NCI-H1105 treated with DMSO at 0.1 percent for 48 hours (cell line): ENCODE measurements around the gene TEAD1.
A peak's percentile ranks its signal among the peaks of the same experiment; 100 is the strongest.

Experiments
- DNase-seq: peaks from one replicate; lab custom pipeline; 2025; lab: John Stamatoyannopoulos, UW

TEAD1 gene

DNA sequence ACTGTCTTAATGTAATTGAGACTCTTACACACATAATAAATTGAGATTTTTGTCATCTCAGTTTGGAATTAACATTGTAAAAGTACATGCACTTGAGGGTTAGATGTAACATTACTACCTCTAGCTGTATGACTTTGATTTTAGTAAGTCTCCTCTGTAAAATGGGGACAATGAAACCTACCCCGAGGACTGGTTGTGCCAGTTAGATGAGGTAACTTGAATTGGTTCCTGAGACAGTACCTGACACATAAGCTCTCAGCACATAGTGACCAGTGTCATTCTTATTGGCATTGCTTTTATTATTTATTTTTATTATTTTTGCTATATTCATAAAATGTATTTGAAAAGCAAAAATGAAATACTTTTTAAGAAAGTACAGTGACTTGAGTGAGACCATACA, 114.8 kb downstream of the TEAD1 start:
- DNase-seq: no peak

DNA sequence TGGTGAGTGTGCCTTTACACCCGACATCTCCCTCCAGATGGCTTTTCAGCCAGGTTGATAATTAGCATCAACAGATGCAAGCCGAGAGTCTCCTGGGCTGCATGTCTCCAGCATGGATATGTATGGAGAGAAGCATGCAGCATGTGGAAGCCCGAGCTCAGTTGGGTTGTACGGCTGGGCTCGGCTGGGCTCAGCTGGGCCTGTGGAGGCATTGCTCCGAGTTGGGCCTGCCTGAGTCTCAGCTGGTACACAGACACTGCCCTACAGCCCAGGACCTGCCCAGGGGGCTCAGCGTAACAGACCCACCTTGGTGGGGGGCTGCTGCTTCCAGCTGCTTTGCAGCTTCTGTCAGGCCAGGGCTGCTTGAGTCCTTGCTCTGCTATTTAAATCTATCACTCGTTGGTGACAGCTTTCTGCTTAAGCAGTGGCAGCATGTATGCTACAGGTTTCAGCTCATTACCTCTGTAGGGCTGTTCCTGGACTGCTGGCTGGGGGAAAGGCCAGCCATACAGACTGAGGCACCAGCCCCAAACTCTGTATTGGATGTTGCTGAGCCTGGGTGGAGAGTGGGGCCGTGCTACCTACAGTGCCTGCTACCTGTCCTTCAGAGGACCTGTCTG, 115.5 kb downstream of the TEAD1 start:
- no peak for DNase-seq

DNA sequence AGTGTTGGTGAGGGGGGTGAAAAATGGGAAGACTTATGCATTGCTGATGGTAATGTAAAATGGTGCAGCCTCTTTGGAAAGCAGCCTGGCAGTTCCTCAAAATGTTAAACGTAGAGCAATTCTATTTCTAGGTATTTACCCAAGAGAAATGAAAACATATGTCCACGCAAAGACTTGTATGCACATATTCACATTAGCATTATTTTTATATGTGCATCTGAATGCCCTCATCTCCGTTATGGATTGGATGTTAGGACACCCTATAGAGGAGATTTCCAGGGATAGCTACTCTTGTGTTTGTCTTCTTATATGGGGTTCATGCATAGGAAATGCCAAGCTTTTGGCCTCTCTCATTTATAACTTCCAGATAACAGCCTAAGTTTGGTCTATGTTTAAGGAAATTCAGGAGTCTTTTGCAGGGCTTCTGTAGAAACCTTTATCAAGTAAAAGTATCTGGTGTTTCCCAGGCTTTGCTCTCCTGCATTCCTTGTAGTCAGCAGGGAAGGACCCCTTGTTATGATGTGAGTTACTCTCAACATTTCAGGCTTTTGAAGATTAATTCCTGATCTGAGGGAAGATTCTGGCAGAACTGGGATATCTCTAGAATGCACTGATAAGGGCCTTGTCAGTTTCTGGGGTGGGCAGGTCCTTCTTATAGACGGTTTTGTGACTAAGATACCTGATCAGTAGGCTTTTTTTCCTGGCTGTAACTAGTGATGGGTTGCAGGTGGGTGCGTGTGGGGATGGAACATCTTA, 116.8 kb downstream of the TEAD1 start:
- DNase-seq: no peak

DNA sequence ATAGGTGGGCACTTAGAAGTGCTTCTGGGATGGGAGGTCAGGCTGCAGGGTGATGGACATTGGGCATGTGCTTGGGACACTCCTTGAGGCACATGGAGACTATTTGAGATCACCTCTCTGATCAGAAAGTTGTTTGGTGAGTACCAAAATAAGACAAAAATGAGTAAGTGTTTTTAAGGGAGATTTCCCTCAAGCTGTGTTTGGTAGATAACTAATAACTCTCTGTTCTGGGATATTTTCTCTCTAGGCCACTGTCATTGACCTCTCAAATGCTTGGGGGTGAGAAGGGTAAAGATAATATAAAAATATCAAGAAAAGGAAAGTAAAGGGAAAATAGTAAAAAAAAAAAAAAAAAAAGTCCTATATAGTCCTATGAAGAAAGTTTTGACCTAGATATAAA, 117.8 kb downstream of the TEAD1 start:
- DNase-seq: no peak

DNA sequence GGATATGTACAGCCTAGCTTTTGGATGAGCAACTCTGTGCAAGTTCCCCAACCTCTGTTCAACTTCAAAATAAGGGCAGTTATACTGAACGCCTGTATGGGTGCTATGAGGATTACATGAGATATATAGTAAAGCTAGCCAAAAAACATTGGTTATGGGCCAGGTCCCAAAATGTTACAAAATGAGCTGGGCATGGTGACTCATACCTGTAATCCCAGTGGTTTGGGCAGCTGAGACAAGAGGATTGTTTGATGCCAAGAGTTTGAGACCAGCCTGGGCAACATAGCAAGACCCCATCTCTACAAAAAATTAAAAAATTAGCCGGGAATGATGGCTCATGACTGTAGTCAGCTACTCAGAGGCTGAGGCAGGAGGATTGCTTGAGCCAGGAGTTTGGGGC, 118.4 kb downstream of the TEAD1 start:
- DNase-seq: no peak

DNA sequence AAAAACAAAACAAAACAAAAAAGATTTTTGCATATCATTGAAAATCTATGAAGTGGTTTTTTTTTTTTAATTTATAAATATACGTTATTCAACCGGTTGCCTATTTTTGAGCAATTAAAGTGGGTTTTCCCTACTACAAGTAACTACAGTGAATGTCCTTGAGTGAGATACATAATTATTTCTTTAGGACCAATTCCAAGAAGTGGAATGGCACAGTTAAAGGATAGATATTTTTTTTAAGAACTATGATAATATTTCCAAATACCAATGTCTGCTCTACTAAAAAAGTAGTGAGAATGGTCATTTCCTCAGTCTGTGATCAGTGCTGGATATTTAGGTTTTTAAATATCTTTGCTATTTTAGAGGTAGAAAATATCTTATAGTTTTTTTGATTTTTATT, 118.8 kb downstream of the TEAD1 start:
- no peak for DNase-seq

DNA sequence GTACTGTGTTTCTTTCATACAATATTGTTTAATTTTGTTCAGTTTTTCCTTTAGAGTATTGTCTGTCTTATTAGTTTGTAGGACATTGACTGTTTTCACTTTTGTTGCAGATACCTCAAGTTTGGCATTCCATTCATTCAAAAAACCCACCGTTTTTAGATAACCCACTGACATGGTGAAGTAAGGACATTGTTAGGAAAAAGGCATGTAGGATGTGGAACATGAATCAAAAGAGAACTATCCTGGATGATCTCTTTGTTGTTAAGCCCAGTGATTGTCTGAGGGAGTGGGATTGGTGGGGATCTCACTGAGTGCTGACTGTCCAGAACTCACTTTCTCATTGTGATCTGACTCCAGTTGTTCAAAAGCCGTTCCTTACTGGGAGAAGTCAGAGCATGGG, 119.3 kb downstream of the TEAD1 start:
- DNase-seq: no peak

DNA sequence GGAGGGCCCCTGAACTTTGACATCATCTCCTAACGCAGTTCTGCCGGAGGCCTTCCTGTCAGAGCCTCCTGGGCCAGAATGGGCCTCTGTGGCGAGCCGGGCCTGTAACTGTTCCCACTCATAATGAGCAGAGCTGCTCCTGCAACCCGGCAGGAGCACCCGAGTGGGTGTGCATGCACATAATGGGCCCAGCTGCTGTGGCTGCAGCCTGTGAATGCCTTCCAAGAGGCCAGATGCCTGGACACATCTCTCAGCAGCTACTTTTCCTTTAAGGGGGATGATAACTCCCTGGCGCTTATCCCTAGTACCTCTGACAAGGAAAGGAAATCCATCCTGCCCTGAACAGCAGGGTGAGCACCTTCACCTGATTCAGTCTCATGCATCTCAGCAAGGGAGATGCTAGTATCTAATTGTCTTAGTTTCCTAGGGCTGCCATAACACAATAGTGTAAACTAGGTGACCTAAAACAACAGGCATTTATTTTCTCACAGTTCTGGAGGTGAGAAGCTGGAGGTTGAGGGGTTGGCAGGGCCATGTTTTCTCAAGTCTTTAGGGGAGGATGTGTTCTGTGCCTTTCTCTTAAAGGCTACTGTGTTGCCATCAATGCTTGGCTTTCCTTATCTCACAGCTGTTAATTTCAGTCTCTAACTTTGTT, 120.5 kb downstream of the TEAD1 start:
- DNase-seq: no peak

DNA sequence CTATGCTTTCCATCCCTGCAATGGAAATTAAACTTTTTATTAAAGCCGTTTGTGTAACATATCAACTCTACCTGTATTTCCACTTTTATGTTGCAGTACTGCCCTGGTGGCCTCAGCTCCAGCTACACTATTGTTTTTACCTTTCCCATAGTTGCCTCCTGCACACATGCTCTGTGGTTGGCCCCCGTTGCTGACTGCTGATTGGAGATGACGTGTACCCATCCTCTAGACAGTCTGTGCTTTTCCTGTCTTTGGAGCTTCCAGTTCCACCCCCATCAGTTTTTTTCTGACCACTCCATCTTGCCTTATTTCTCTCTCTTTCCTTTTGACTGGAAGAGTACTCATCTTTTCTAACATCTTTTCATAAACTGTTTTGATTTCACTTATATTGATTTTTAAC, 123.8 kb downstream of the TEAD1 start:
- DNase-seq: no peak

DNA sequence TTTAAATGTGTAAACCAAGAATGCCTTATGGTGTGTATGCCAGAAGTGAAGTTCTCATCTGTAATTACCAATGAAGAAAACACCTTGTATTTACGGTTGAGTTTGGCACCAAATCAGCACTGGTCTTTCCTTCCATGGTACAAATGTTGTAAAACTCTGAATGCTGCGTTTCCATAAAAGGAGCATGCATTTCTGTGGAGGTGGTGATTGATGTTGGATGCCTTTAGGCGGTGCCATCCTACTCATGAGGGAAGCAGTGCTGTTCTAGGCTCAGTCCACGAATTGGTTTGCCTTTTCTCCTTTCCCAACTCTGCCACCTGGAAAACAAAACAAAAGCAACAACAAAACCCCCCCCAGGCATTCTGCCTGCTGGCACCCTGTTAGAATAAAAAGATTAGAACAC, 124.4 kb downstream of the TEAD1 start:
- DNase-seq: peak; percentile 60

DNA sequence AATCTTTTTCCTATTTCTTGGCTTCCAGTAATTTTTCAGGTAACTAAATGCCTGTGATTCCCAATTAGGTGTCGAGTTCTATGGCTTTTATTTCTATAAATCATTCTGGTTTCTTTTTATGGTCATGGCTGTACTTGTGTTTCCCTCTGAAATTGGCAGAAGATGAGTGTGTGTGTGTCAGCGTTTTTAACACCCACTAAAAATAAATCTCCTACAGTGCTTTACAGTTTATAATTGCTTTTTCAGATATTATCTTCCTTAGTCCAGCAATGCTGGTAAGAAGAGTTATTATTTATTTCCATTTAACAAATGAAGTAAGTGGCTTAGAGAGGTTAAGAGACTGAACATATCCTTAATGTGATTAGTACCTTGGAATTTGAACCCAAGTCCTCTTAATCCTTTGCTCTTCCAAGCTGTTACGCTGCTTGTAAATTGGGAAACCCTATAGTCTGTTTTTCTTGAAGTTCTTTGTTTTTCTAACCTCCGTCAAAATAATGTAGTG, 125.2 kb downstream of the TEAD1 start:
- peak; percentile 78 for DNase-seq

DNA sequence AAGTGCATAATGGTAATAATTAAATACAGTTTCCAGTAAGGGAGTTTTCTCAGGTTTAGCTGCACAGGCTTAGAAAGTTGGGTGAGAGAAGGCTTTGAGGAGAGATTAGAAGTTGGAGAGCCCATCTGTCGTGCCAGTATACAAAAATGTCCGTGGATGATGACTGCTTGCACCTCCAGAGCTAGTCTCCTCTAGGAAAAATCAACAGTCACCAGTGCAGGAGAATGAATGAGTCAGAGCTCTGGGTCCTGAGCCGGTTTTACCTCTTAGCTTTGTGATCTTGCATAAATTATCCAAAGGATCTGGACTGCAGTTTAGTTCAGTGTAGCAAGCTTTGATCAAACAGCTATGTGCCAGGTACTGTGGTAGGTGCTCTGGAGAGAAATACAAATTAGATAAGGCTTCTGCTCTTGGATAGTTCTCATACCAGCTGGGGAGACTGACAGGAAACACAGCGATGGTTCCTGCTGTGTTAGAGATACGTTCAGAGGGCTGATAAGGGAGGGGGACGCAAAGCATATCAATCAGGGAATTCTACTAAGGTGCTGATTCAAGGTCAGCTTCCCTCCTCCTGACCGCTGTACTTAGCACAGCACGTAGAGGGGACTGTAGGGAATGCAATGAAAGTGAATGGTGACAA, 125.9 kb downstream of the TEAD1 start:
- DNase-seq: peak; percentile 57

DNA sequence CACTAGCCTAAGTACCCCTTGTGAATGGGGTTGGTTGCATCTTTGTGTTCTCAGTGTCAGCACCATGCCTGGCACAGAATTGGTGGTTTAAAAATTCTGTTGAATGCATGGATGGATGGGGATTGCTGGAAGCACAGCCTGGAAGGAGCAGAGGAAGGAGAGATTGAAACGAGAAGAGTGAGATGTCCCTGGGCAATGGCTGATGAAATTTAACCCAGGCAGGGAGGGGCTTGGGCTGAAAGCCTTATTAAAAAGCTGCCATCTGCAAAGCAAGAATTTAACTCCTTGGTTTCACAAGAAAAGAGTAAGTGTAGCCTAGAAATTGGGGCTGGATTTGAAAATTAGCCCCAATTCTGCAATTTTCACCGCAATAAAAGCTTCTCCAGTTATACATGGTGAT, 126.7 kb downstream of the TEAD1 start:
- DNase-seq: peak; percentile 33

DNA sequence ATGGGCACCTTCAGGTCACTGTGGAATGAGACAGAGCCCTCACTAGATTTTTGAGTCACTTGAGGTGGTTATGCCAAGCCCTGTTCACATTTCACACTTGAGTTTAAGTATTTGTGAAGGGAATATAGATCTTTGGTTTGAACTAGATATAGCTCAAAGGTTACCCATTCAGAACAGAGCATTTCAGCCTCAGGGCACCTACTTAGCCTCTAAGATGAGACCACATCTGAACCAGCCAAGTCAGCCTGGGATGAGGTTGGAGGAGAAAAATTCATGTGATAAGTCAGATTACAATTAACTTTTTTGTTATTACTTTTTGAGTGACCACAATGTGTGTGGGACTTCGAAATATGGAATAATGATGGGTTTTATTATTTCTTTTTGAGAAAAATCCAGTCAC, 127.8 kb downstream of the TEAD1 start:
- DNase-seq: no peak

DNA sequence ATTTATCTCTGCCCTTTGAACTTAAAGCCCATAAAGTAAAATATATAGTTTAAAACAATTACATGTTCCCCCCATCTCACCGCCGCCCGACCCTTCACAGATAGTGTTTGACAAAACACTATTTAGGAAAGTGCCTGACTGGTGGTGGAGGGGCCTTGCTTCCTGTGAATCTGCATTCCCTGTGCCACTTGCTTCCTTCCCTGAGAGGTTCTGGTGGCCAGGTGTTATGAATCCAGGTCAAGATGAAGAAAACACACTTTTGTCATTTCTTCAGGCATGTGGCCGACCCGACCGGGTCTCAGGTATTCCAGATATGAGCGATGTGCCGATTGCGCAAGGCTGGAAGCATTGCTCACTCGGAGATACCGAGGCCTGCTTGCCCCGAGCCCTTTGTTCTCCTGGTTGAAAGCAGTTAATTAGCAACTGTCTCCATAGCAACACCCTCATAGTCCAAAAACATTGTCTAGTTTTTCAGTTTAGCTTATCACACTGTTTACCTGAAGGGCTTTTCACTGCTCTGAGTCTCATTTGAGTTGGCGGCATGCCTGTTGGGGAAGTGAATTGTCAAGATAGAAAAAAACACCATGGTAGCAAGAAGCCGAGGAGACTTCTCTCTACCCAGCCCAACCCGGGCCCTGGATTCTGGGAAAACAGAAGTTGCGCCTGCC, 128.3 kb downstream of the TEAD1 start:
- DNase-seq: peak; percentile 100

DNA sequence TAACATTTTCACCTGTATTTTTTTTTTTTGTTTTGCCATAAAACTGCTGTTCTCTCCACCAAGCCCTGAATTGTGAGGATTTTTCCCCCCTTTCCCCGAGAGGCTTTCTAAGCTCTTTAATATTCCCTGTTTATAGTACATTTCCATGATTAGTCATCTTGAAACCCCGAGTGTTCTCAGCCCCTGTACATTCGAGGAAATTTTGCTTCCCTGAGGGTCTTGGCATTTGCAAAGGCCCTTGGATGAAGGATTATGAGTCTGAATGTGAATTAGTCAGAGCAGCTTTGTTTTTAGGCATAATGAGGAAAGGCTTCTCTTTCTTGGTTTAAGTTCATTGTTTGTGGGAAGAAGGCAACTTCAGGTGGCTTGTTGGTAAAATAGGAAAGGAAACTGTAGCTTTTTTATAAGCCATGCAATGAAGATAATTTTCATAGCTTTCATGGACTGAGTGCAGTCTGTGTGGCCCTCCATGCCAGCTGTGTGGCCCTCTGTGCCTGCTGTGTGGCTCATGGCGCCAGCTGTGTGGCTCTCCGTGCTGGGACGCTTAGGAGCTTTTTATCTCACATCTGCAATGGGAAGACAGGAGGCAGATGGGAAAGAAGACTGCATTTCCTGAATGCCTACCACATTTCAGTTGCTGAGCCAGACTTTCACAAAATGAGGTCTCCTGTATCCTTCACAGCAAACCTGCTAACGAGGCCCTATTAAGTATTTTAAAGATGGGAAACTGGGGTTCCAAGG, 129.0 kb downstream of the TEAD1 start:
- no peak for DNase-seq

DNA sequence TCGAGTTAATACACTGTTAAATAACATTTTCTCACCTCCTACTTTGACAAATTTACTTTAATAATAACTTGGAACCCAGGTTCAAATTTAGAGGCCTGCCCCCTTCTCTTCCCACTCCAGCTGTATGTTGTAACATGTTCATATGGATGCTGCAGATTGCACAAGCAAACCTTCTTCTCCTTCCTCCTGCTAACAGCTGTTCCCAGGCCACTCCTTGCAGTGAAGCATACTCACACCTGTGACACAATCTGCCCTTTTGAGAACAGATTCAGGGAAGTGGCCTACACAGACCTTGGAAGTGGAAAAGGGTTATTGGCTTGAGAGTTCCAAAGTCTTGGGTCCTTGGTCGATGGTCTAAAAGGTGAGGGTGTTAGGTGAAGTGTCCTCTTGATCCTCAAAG, 131.9 kb downstream of the TEAD1 start:
- DNase-seq: no peak

DNA sequence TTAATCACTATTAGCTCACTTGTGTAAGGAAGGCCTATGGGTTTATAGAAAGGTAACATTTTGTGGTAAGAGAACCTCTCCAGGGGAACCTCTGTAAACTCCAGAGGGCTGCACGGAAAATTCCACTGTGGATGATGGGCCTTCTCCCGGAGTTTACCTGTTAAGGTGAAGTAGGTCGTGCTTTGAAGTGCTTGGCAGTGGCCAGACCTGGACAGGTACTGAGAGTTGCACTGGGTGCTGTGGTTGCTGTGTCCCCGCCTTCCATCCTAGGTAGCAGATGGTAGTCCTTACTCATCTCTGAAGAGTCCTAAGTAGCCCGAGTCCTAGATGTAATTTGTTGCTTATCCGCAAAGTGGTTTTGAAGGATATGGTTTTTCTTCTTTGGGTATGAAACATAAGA, 133.4 kb downstream of the TEAD1 start:
- no peak for DNase-seq

DNA sequence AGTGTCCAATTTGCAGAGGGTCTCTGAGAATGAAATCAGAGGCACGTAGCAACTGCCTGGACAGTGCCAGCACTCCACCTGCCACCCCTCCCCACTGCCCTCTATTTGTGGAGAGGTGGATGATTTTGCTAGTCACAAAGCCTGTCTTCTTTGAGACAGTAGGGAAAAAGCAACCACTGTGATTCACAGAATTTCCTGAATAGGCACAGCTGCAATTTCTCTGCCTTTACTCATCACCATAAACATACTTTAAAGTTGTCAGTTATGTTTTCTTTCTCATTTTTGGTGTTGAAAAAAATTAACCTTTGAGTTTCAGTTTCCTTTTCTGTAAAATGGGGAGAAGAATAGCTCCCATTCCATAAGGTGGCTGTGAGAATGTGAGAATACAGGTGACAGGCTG, 134.3 kb downstream of the TEAD1 start:
- DNase-seq: no peak

DNA sequence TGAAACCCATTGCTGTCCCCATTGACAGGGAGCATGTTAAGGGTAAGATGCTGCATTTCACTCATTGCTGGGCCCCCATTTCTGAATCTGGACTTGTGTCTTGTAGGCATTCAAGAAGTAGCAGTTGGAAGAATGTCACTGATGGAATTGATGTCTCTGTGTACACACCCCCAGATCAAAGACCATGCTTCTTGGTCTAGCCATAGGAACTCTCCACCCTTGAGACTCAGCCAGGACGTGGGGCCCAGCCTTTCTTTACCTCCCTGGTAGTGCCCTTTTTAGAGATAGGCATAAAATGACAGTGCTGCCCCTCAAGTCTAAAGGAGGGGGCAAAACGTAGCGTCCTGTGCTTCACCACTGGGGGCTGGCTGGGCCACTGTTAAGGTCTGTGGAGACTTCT, 135.1 kb downstream of the TEAD1 start:
- DNase-seq: no peak

DNA sequence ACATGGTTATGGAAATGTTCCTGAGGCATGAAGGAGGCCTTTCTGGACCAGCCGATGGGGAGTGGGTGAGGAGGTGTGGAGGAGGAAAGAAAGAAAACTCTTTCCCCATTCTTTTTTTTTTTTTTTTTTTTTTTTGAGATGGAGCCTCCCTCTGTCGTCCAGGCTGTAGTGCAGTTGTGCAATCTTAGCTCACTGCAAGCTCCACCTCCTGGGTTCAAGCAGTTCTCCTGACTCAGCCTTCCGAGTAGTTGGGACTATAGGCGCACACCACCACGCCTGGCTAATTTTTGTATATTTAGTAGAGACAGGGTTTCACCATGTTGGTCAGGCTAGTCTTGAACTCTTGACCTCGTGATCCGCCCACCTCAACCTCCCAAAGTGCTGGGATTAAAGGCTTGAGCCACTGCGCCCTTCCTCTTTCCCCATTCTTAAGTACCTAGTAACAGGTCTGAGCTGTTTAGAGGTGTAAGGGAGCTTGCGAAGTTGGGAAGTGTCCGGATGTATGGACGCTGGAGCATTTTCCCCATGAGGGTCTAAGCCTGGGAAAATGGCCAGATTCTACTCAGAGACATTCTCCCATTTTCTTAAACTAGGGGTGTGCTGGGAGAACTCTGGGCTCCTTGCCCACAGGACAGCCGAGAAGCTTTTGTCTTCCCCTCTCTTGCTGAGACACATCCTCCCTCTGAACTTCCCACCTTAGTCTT, 135.8 kb downstream of the TEAD1 start:
- no peak for DNase-seq
